NCI-H2171 treated with DMSO at 0.1 percent for 48 hours (cell line): ENCODE data around the gene GCM1.

ENCODE experiments used
- DNase-seq: peaks from one replicate; lab custom pipeline; 2025; lab: John Stamatoyannopoulos, UW

The GCM1 gene

GRCh38 chr6:53152576-53152975 is 3.9 kb upstream of the GCM1 start:
- DNase-seq = no peak

- DNase-seq = no peak
Measured at GRCh38 chr6:53151676-53152075, 3.0 kb upstream of the GCM1 start.

GRCh38 chr6:53144802-53145201 is 3.8 kb downstream of the GCM1 start:
- DNase-seq = no peak

- no peak for DNase-seq
Measured at GRCh38 chr6:53143710-53144109, 4.9 kb downstream of the GCM1 start.

GRCh38 chr6:53142810-53143209 is 5.8 kb downstream of the GCM1 start:
- DNase-seq = no peak

GRCh38 chr6:53139841-53140413 is 8.7 kb downstream of the GCM1 start:
- DNase-seq = no peak

- DNase-seq = no peak
Measured at GRCh38 chr6:53136000-53136609, 12.5 kb downstream of the GCM1 start.

- DNase-seq = no peak
Measured at GRCh38 chr6:53134601-53135235, 13.9 kb downstream of the GCM1 start.

GRCh38 chr6:53133961-53134360 is 14.7 kb downstream of the GCM1 start:
- DNase-seq = no peak

GRCh38 chr6:53130569-53131290 is 17.9 kb downstream of the GCM1 start:
- DNase-seq = no peak

- DNase-seq = no peak
Measured at GRCh38 chr6:53128842-53129241, 19.8 kb downstream of the GCM1 start.

GRCh38 chr6:53125276-53125675 is 23.4 kb downstream of the GCM1 start:
- DNase-seq = no peak

GRCh38 chr6:53124131-53124800 is 24.4 kb downstream of the GCM1 start:
- peak; percentile 48 for DNase-seq

- no peak for DNase-seq
Measured at GRCh38 chr6:53119772-53120409, 28.8 kb downstream of the GCM1 start.

GRCh38 chr6:53119349-53119748 is 29.3 kb downstream of the GCM1 start:
- no peak for DNase-seq

- no peak for DNase-seq
Measured at GRCh38 chr6:53115741-53116140, 32.9 kb downstream of the GCM1 start.

GRCh38 chr6:53115113-53115512 is 33.5 kb downstream of the GCM1 start:
- no peak for DNase-seq

- DNase-seq = no peak
Measured at GRCh38 chr6:53113742-53114141, 34.9 kb downstream of the GCM1 start.

- no peak for DNase-seq
Measured at GRCh38 chr6:53112871-53113270, 35.8 kb downstream of the GCM1 start.

- no peak for DNase-seq
Measured at GRCh38 chr6:53112404-53112803, 36.2 kb downstream of the GCM1 start.

GRCh38 chr6:53111865-53112264 is 36.8 kb downstream of the GCM1 start:
- DNase-seq = no peak

GRCh38 chr6:53109612-53110011 is 39.0 kb downstream of the GCM1 start:
- no peak for DNase-seq
